Measurements from ENCODE around the gene CDS2.

DNA sequence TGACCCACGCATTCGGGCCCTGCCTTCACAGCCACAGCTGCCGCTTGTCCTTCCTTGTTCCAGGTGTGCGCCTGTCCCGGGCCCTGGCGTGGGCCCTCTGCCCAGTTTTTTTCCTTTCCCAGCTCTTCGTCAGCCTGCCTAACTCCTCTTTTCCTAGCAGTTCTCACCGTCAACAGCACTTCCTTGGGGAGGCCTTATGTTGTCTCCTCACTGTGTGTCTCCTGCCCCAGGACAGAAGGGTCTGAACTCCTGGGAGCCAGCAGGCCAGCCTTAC, 71.8 kb downstream of the CDS2 start:
- no peak for TF ChIP-seq JUN (CRISPR knock-in tag; IDR thresholded peaks at IDR 0.05)
- no peak for TF ChIP-seq ATF2 (CRISPR knock-in tag; IDR thresholded peaks at IDR 0.05; ENCODE audit: borderline replicate concordance, low read depth)
- TF ChIP-seq NFYB (CRISPR knock-in tag; conservative IDR thresholded peaks at IDR 0.05; ENCODE audit: low read depth) = no peak
- TF ChIP-seq CTCF (IDR thresholded peaks at IDR 0.05) = no peak
